Heart left ventricle (tissue), 13 donors: ENCODE data around the gene NPBWR2.

Source experiments
- POLR2A ChIP-seq, 2 donors: fragments of 450-650 bp; IDR thresholded peaks; one replicate each; pipeline ENCODE4 v1.6.1; 2017; ENCODE audit warnings: antibody characterized with exemption in 2 of 2, mild to moderate bottlenecking in 2 of 2, moderate library complexity in 2 of 2
- TF ChIP-seq, protein P1 (sequence below), 12 donors: fragments of 200-600 bp; sonication (generic) in 4 of 12; IDR thresholded peaks; one replicate each; pipeline versions ENCODE4 v1.5.0 to v1.8.0; 2018 to 2022; ENCODE audit warnings: antibody characterized with exemption in 12 of 12, mild to moderate bottlenecking in 5 of 12
- donor health status: ischemic (EF 13 %, LVEDD 7.1; RV severe dilation, severe dysfunction).
- donor health status: DM: no; HTN: yes; CAD: no.
- donor health status: DM: no; HTN: no; CAD: no.
- donor health status: ischemic (EF 25% LVEDD 6.9; RV normal size, moderate dysfunction).
- donor health status: ischemic (EF 25% LVEDD 5.7; RV mildly dilated, moderate dysfunction).
- donor health status: ischemic (EF 35%, LVEDD 5.7; RV mildly dilated, moderate dysfunction).
- donor health status: nonischemic (EF 11% LVEDD 7.7; RV severe dilation, severe dysfunction).
- donor health status: DM: yes; HTN: yes; CAD: no.
- donor health status: PGD.
- donor health status: ischemic (EF 29% LVEDD 5.4; RV normal size, mild dysfunction).
- donor health status: nonischemic (EF 23%, LVEDD 6.1; RV moderate dilation, normal function).

DNA sequence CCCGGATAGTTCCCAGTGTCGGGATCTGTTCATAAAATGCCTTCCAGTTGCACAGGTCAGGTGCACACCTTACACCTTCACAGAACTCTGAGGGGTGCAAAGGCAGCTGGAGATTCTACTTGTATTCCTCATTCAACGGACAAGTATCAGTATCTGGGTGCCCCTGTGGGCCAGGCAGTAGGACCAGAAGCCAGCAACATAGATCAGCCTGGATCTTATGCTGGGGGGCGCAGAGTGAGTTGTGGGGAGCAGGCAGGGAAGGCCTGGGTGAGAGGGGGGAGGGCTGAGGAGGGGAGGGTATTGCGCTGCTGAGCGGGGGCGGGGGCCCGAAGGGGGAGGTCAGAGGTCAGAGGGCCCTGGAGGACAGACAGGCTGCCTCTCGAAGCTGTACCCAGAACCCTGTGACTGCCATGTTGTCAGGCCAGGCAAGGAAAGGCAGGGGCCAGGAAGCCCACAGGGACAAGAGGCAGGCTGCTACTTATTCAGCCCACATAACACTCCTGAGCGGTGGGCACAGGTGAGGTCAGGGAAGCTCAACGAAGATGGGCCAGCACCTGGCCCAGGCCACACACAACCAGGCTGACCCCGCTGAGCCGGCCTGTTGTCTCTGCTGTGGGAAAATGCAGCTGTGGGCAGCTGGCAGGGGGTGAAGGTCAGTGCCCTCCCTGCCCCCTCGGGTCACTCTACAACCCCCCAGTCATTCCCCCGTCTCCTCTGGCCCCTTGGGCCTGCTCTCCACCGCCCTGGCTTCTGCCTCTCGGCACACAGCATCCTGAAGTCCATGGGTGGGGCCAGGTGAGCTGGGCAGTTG is 26.3 kb downstream of the NPBWR2 start:
- TF ChIP-seq, protein P1, sequence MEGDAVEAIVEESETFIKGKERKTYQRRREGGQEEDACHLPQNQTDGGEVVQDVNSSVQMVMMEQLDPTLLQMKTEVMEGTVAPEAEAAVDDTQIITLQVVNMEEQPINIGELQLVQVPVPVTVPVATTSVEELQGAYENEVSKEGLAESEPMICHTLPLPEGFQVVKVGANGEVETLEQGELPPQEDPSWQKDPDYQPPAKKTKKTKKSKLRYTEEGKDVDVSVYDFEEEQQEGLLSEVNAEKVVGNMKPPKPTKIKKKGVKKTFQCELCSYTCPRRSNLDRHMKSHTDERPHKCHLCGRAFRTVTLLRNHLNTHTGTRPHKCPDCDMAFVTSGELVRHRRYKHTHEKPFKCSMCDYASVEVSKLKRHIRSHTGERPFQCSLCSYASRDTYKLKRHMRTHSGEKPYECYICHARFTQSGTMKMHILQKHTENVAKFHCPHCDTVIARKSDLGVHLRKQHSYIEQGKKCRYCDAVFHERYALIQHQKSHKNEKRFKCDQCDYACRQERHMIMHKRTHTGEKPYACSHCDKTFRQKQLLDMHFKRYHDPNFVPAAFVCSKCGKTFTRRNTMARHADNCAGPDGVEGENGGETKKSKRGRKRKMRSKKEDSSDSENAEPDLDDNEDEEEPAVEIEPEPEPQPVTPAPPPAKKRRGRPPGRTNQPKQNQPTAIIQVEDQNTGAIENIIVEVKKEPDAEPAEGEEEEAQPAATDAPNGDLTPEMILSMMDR (IDR thresholded peaks at IDR 0.05) = no peak
- TF ChIP-seq POLR2A (IDR thresholded peaks at IDR 0.05) = no peak
